Suprapubic skin (tissue), 4 donors: ENCODE data around the gene INSIG2.

Experiments
- CTCF ChIP-seq, 2 donors: fragments of 200-600 bp in 1 of 2; fragments of 450-650 bp in 1 of 2; sonication (generic) in 1 of 2; IDR thresholded peaks; one replicate each; pipeline ENCODE4 v1.5.1; 2016 to 2019; ENCODE audit warnings: antibody characterized with exemption in 2 of 2, mild to moderate bottlenecking in 1 of 2, moderate library complexity in 1 of 2
- EP300 ChIP-seq: sonication (generic); formaldehyde crosslinking; IDR thresholded peaks from one replicate; pipeline ENCODE4 v1.6.1; 2017; ENCODE audit warnings: antibody characterized with exemption
- POLR2A ChIP-seq, 2 donors: fragments of 450-650 bp; IDR thresholded peaks; one replicate each; pipeline ENCODE4 v1.6.1; 2017; ENCODE audit warnings: antibody characterized with exemption in 2 of 2, mild to moderate bottlenecking in 2 of 2, moderate library complexity in 2 of 2
- POLR2AphosphoS5 ChIP-seq, 3 donors: sonication (generic); formaldehyde crosslinking; IDR thresholded peaks; one replicate each; pipeline ENCODE4 v1.6.1; 2017; ENCODE audit warnings: antibody characterized with exemption in 3 of 3

GRCh38 chr2:118044103-118044716 lies 44.1 kb upstream of the INSIG2 start:
- TF ChIP-seq CTCF (IDR thresholded peaks at IDR 0.05) (no peak), POLR2AphosphoS5 (IDR thresholded peaks at IDR 0.05) (no peak), POLR2A (IDR thresholded peaks at IDR 0.05) (no peak), EP300 (no peak)
